NB4 (cell line): ENCODE measurements around the gene GRK6.

Experiments used
- MAX ChIP-seq: IDR thresholded peaks from 2 replicates; pipeline ENCODE4 v1.6.1; 2011; ENCODE audit warnings: low read depth, low read length
- POLR2A ChIP-seq: IDR thresholded peaks from 2 replicates; pipeline ENCODE4 v1.6.1; 2011; ENCODE audit warnings: mild to moderate bottlenecking; ENCODE audit not compliant: insufficient read length; ENCODE audit errors: extremely low read depth
- TF ChIP-seq, protein P1 (sequence below): IDR thresholded peaks from one replicate; pipeline ENCODE4 v1.5.1; 2012; ENCODE audit warnings: low read depth, low read length

DNA sequence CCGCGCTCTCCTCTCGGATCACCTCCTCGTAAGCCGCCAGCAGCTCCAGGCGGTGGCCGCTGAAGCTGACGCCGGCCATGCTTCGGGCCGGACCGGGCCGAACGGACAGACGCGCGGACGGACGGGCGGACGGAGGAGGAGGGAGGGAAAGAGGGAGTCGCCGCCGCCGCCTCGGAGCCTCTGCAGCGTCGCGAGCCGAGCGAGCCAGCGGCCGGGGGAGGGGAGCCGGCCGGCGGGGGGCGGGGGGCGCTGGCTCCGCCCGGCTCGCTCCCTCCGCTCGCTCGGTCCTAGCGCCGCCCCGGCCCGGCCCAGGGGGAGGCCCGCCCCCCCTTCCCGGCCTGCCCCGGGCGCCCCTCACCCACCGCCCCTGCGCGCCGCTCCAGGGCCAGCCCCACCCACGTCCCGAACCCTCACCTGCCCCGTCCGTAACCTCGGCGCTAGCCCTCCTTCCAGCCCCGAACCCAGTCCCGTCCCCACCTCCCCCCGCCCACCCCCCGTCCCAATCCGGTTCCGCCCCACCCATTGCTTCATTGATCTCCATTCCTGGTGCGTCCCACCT is 47.0 kb downstream of the GRK6 start, which contains the start of gene DBN1:
- TF ChIP-seq POLR2A = peak; percentile 22
- TF ChIP-seq, protein P1, sequence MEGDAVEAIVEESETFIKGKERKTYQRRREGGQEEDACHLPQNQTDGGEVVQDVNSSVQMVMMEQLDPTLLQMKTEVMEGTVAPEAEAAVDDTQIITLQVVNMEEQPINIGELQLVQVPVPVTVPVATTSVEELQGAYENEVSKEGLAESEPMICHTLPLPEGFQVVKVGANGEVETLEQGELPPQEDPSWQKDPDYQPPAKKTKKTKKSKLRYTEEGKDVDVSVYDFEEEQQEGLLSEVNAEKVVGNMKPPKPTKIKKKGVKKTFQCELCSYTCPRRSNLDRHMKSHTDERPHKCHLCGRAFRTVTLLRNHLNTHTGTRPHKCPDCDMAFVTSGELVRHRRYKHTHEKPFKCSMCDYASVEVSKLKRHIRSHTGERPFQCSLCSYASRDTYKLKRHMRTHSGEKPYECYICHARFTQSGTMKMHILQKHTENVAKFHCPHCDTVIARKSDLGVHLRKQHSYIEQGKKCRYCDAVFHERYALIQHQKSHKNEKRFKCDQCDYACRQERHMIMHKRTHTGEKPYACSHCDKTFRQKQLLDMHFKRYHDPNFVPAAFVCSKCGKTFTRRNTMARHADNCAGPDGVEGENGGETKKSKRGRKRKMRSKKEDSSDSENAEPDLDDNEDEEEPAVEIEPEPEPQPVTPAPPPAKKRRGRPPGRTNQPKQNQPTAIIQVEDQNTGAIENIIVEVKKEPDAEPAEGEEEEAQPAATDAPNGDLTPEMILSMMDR = no peak
- TF ChIP-seq MAX = no peak
